Fibroblast of mammary gland (primary cell): ENCODE data around the gene NHERF1.

Experiments used
- DNase-seq: peaks from one replicate; pipeline ENCODE4 v3.0.0-alpha.2; 2010; ENCODE audit warnings: low read depth
- H3K4me3 ChIP-seq: 2 replicates; pipeline ENCODE4 v1.5.1; 2011; ENCODE audit warnings: low read depth, mild to moderate bottlenecking, low read length, moderate library complexity; ENCODE audit not compliant: control insufficient read depth
- CTCF ChIP-seq: conservative IDR thresholded peaks from 2 replicates; pipeline ENCODE4 v1.5.1; 2011; ENCODE audit warnings: low read depth, low read length, inconsistent platforms; ENCODE audit not compliant: control insufficient read depth, insufficient read depth

NHERF1 gene

GRCh38 chr17:74775409-74776043 is 27.1 kb downstream of the NHERF1 start:
- H3K4me3 ChIP-seq, result peak overlapping the region; percentile 95
- DNase-seq, result no peak
- no peak for TF ChIP-seq CTCF

- no peak for TF ChIP-seq CTCF
- peak within 1 kb of the TSS; percentile 95 for H3K4me3 ChIP-seq
- peak; percentile 89 for DNase-seq
Measured at GRCh38 chr17:74776044-74776962, 27.9 kb downstream of the NHERF1 start, which contains the start of gene NAT9. TSS of gene NAT9 (minus strand) at chr17:74776345. CDS start at chr17:74775698, 647 bp downstream.

- peak overlapping the region; percentile 78 for H3K4me3 ChIP-seq
- no peak for DNase-seq
- TF ChIP-seq CTCF, result no peak
Measured at GRCh38 chr17:74776990-74777389, 28.6 kb downstream of the NHERF1 start.

- H3K4me3 ChIP-seq, result no peak overlapping the region
- DNase-seq, result peak; percentile 15
- no peak for TF ChIP-seq CTCF
Measured at GRCh38 chr17:74777901-74778515, 29.6 kb downstream of the NHERF1 start.

GRCh38 chr17:74778960-74779359 is 30.5 kb downstream of the NHERF1 start:
- DNase-seq, result peak; percentile 25
- H3K4me3 ChIP-seq, result no peak overlapping the region
- no peak for TF ChIP-seq CTCF

GRCh38 chr17:74779501-74779900 is 31.1 kb downstream of the NHERF1 start:
- TF ChIP-seq CTCF, result no peak
- H3K4me3 ChIP-seq, result no peak overlapping the region
- DNase-seq, result no peak
